Measurements from ENCODE around the gene SFMBT2. TPM values are rescaled to one million over a fixed set of nuclear protein-coding genes. Genes with fewer than 3 reads are reported as not detected.
"Not testable (repeated sequence)": the region's sequence is repeated elsewhere in the genome, so short reads cannot be mapped to it uniquely, and the experiment has no call there.

SFMBT2 gene
- total and polyA plus RNA-seq, 2 donors, result 5.0 to 30.9 TPM

DNA sequence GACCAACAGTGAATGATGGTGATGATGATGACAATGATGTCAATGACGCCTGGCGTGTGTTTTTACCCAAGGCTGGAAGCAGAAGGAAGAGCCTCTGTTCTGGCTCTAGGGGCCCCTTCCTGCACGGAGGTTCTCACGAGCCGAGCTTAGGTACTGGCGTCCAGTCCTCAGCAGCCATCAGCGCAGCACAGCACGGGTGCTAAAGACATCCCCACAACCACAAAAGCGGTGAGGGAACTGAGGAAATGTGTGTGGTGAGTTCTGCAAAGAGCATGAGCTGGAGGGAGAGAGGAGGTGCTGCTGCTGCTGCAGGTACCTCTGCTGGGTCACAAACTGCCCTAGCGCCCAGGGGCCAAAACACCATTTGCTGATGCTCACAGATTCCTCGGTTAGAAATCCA, 81.6 kb downstream of the SFMBT2 start:
- Histone ChIP-seq H3K4me3 (ENCODE audit: low read depth, low read length) (no peak overlapping the region), H3K36me3 (ENCODE audit: insufficient read depth) (no peaks in the 10 kb centered on the region), H3K4me1 (ENCODE audit: insufficient read depth) (no peaks in the 10 kb centered on the region), H3K27ac (ENCODE audit: low read depth) (no peak overlapping the region)
- 94% methylated on average over 11 of the region's 11 CpGs for WGBS
- DNase-seq (ENCODE audit: extremely low spot score), result no peak

DNA sequence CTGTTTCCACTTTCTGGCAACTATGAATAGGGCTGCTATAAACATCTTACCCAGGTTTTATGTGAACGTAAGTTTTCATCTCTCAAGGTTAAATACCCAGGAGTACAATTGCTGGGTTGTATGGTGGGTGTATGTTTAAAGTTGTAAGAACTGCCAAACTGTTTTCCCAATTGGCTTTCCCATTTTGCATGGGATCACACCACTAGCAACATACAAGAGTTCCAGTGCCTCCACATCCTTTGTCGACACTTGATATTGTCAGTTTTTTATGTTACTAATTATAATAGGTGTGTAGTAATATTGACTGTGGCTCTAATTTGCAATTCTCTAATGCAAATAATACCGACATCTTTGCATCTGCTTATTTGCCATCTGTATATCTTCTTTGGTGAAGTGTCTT, 82.9 kb downstream of the SFMBT2 start:
- DNase-seq (ENCODE audit: extremely low spot score), result no peak
- H3K27ac ChIP-seq (ENCODE audit: low read depth), result no peak overlapping the region
- WGBS, result 98% methylated on average over 3 of the region's 3 CpGs

DNA sequence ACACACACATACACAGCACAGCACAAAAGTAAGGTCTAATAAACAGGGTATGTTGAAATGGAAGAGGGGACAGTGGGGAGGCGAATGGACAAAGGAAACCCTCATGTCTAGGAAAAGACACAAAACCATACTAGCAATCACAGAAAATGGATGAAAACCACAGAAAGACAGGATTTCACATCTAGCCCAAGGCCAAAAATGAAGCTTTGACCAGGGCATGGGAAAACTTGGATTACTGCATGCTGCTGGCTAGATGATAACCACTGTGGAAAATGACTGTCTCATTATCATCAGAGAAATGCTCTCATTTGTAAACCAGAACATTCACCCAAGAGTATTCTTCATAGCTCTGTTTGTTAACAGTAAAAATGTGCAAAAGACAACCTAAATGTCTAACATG, 88.2 kb downstream of the SFMBT2 start:
- WGBS, result 54% methylated on average over 1 of the region's 1 CpG
- DNase-seq (ENCODE audit: extremely low spot score), result no peak

More for the DNA sequence above, 82.9 kb downstream of the SFMBT2 start:
- H3K4me1 ChIP-seq (ENCODE audit: insufficient read depth), result no peaks in the 10 kb centered on the region
- no peaks in the 10 kb centered on the region for H3K36me3 ChIP-seq (ENCODE audit: insufficient read depth)
- no peak overlapping the region for H3K4me3 ChIP-seq (ENCODE audit: low read depth, low read length)

DNA sequence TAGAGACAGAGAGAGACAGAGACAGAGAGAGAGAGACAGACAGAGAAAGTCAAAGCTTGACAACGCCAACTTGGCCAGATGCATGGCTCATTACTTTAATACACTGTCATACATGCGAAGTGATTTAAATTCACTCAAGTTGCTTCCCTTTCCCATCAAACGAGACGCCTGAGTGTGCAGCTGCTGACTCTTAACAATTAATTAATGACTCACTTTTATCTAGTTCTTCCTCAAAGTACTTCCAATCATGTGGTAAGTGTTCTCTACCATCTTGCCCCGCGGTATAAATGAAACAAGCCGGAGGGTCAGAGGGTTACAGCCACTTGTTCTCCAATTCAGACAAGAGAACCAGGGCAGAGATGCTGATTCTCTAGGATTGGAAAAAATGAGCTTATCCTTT, 90.8 kb downstream of the SFMBT2 start:
- H3K4me3 ChIP-seq (ENCODE audit: low read depth, low read length), result no peak overlapping the region
- no peak overlapping the region for H3K27ac ChIP-seq (ENCODE audit: low read depth)
- 91% methylated on average over 7 of the region's 7 CpGs for WGBS
- no peak for DNase-seq (ENCODE audit: extremely low spot score)
- H3K4me1 ChIP-seq (ENCODE audit: insufficient read depth), result no peaks in the 10 kb centered on the region
- no peaks in the 10 kb centered on the region for H3K36me3 ChIP-seq (ENCODE audit: insufficient read depth)

More for the DNA sequence above, 88.2 kb downstream of the SFMBT2 start:
- Histone ChIP-seq H3K27ac (ENCODE audit: low read depth) (no peak overlapping the region), H3K4me3 (ENCODE audit: low read depth, low read length) (no peak overlapping the region), H3K4me1 (ENCODE audit: insufficient read depth) (no peaks in the 10 kb centered on the region), H3K36me3 (ENCODE audit: insufficient read depth) (no peaks in the 10 kb centered on the region)

DNA sequence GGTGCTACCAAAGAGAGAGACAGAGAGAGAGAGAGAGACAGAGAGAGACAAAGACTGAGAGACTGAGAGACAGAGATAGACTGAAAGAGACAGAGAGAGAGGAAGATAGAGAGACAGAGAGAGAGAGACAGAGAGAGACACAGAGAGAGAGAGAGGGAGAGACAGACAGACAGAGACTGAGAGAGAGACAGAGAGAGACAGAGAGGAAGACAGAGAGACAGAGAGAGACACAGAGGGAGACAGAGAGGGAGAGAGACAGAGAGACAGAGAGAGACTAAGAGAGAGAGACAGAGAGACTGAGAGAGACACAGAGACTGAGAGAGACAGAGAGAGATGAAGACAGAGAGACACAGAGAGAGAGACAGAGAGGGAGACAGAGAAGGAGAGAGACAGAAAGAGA, 91.2 kb downstream of the SFMBT2 start:
- DNase-seq (ENCODE audit: extremely low spot score), result no peak
- H3K4me3 ChIP-seq (ENCODE audit: low read depth, low read length), result no peak overlapping the region
- no peaks in the 10 kb centered on the region for H3K4me1 ChIP-seq (ENCODE audit: insufficient read depth)
- H3K36me3 ChIP-seq (ENCODE audit: insufficient read depth), result no peaks in the 10 kb centered on the region
- H3K27ac ChIP-seq (ENCODE audit: low read depth), result no peak overlapping the region

DNA sequence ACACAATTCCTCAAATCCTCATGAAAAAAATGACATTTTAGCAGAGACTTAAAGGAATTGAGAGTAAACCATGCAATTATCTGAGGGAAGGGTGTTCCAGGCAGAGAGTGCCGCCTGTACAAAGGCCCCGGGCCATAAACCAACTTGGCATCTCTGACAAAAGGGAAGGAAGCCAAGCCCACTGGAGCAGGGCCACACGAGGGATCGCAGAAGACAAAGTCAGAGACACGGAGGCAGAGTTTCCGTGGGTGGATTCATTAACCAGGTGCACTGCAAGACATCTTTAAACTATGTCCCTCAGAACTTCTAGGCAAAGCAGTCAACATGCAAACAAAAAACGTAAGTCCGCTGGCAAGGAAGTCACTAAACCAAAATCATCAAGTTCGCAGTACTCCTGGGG, 92.0 kb downstream of the SFMBT2 start:
- Histone ChIP-seq H3K27ac (ENCODE audit: low read depth) (no peak overlapping the region), H3K4me3 (ENCODE audit: low read depth, low read length) (no peak overlapping the region), H3K4me1 (ENCODE audit: insufficient read depth) (no peaks in the 10 kb centered on the region), H3K36me3 (ENCODE audit: insufficient read depth) (no peaks in the 10 kb centered on the region)
- no peak for DNase-seq (ENCODE audit: extremely low spot score)
- WGBS, result 18% methylated on average over 9 of the region's 9 CpGs

DNA sequence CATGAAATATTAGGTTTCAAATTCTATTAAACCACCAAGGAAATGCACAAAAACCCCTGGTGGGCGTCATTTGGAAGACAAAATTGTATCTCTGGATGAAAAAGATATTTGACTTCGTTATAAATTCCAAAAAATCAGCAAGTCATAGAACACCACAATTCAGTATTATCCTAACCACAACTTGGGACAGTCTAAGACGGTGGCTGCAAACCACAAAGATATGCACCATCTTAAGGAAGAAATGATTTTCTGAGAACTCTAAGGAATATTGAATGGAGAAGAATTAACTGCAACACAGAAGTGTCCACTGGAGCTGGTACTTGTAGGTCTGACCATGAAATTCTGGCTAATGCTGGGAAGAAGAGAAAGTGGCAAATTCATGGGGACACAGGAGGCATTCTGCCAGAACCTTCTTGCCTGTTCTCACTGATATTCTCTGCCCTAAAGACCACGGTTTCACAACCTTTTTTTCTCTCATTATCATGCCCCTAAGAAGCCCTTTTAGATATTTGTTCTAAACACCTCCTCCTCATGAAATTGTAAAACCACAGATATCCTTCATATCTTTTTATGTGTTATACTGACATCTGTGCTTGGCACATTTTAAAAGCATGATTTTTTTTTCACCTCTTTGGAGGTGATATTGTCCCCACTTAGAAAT, 92.9 kb downstream of the SFMBT2 start:
- H3K27ac ChIP-seq (ENCODE audit: low read depth), result no peak overlapping the region
- no peaks in the 10 kb centered on the region for H3K4me1 ChIP-seq (ENCODE audit: insufficient read depth)
- DNase-seq (ENCODE audit: extremely low spot score), result no peak
- no peak overlapping the region for H3K4me3 ChIP-seq (ENCODE audit: low read depth, low read length)
- no peaks in the 10 kb centered on the region for H3K36me3 ChIP-seq (ENCODE audit: insufficient read depth)
- 87% methylated on average over 4 of the region's 4 CpGs for WGBS

DNA sequence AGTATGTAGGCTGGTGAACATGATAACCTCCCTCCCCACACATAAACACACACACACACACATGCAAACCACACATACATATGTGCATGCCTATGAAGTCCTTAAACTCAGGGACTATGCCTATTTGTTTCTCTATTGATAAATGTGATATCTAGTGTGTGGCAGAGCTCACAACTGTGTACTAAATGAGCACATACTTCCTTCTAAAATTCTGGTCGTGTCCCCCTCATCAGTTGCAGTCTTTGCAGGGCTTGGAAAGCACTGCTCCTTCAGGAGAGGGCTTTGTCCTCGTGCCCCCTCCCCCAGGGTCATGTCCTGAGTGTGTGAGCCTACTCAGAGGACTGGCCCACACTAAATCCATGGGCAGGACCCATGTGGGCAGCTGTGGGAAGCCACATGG, 94.0 kb downstream of the SFMBT2 start:
- Histone ChIP-seq H3K27ac (ENCODE audit: low read depth) (no peak overlapping the region), H3K4me1 (ENCODE audit: insufficient read depth) (no peaks in the 10 kb centered on the region), H3K36me3 (ENCODE audit: insufficient read depth) (no peaks in the 10 kb centered on the region), H3K4me3 (ENCODE audit: low read depth, low read length) (no peak overlapping the region)
- DNase-seq (ENCODE audit: extremely low spot score), result no peak
- 83% methylated on average over 2 of the region's 2 CpGs for WGBS

DNA sequence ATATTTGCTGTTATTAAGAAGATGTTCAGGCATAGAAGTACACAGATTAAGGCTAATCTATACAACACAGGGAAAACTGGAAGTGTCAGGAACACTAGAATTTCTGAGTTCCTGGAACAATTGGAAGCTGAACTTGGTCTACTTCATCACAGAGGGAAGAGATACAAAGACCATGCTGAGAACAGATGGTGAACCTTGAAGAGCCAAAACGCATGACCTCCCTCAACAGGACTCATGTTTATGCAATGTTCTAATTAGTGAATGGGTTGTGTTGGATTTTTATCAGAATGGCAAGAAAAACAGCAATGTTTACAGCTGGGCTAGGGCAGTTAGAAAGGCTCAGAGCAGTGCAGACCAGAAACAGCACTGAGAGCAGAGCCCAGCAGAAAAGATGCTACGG, 94.9 kb downstream of the SFMBT2 start:
- Histone ChIP-seq H3K4me1 (ENCODE audit: insufficient read depth) (no peaks in the 10 kb centered on the region), H3K27ac (ENCODE audit: low read depth) (no peak overlapping the region), H3K4me3 (ENCODE audit: low read depth, low read length) (no peak overlapping the region), H3K36me3 (ENCODE audit: insufficient read depth) (no peaks in the 10 kb centered on the region)
- WGBS, result 75% methylated on average over 2 of the region's 2 CpGs
- no peak for DNase-seq (ENCODE audit: extremely low spot score)

DNA sequence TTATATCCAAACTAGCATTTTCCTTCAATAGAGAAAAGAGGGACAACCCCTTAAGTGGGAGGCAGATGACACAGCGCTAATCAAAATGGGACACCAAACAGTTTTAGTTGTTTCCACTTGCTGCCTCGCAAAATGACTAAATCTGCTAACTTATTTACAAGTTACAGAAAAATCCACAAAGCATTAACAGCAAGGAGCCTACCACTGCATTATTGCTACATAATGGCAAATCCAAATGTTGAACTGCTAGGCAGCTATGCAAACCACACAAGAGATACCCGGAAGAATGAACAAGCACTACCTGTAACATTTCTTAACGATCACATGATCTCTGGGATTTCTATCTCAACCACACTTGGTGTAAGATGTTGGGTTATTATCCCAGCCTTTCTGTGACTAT, 96.7 kb downstream of the SFMBT2 start:
- no peak for DNase-seq (ENCODE audit: extremely low spot score)
- Histone ChIP-seq H3K4me1 (ENCODE audit: insufficient read depth) (no peaks in the 10 kb centered on the region), H3K27ac (ENCODE audit: low read depth) (no peak overlapping the region), H3K4me3 (ENCODE audit: low read depth, low read length) (no peak overlapping the region), H3K36me3 (ENCODE audit: insufficient read depth) (no peaks in the 10 kb centered on the region)
- 92% methylated on average over 4 of the region's 4 CpGs for WGBS

DNA sequence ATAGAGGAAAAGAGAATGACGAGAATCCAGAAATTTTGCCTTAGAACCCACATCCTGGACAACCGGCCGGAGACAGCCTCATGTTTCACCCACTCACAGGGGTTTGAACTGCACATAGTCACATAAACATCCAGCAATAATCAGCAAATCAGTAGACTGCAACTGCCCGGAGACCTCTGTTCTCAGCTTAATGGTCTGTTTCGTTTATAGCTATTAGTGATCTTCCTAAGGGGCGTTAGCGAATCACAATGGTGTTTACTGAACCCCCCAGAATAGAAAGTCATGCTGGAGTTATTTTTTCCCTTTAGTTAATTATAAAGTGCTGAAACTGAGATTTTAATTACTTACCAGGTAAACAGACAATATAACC, 98.4 kb downstream of the SFMBT2 start:
- Histone ChIP-seq H3K27ac (ENCODE audit: low read depth) (no peak overlapping the region), H3K4me3 (ENCODE audit: low read depth, low read length) (no peak overlapping the region), H3K4me1 (ENCODE audit: insufficient read depth) (no peaks in the 10 kb centered on the region), H3K36me3 (ENCODE audit: insufficient read depth) (no peaks in the 10 kb centered on the region)
- 73% methylated on average over 7 of the region's 7 CpGs for WGBS
- DNase-seq (ENCODE audit: extremely low spot score), result no peak

DNA sequence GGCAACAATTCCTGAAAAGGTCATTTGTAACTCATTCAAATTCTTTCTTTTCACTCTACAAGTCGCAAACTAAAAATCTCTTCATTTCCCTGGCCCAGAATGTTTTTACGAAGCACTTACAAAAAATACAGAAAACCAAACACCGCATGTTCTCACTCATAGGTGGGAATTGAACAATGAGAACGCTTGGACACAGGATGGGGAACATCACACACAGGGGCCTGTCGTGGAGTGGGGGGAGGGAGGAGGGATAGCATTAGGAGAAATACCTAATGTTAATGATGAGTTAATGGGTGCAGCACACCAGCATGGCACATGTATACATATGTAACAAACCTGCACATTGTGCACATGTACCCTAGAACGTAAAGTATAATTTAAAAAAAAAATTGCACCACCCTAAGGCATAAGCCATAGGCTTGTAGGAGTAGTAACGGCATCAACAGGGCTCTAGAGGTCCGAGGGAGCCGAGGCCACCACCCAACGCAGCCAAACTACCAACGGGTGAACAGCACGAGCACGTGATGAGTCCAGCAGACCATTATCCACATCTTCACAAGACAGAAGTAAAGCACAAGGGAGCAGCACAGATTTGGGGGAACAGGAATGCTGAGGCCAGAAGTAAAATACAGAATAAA, 98.9 kb downstream of the SFMBT2 start:
- not testable (repeated sequence) for H3K4me3 ChIP-seq (ENCODE audit: low read depth, low read length); H3K4me1 ChIP-seq (ENCODE audit: insufficient read depth); DNase-seq (ENCODE audit: extremely low spot score); H3K36me3 ChIP-seq (ENCODE audit: insufficient read depth); H3K27ac ChIP-seq (ENCODE audit: low read depth)
- 85% methylated on average over 13 of the region's 13 CpGs for WGBS

DNA sequence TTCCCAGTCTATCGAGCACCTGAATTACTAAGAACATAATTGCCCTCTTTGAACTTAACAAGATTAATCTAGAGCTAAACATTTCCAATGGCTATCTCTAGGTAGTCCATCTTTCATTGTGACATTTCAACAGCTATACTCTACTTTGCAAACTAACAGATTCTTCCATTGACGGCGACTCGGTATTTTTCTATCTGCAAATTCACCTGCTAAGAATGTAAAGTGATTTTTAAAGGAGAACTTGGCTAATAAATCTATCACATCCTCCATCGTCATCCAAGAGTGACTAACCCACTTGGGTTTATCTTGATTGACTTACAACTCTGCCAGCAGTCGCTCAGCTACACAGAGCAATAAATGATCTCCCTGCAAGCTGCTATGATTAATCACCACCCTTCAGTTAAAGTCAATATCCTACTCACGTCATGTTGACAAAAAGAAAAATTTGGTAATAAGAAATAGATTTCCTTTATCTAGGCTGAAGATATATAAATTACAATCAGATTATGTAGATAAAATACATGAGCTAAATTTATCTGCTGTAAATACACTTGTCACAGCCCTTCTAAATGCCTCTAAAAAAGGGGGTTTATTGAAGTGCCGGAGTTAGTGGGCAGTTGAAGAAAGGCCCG, 99.5 kb downstream of the SFMBT2 start:
- no peak for DNase-seq (ENCODE audit: extremely low spot score)
- no peak overlapping the region for H3K4me3 ChIP-seq (ENCODE audit: low read depth, low read length)
- no peaks in the 10 kb centered on the region for H3K36me3 ChIP-seq (ENCODE audit: insufficient read depth)
- no peak overlapping the region for H3K27ac ChIP-seq (ENCODE audit: low read depth)
- H3K4me1 ChIP-seq (ENCODE audit: insufficient read depth), result no peaks in the 10 kb centered on the region
- 67% methylated on average over 9 of the region's 9 CpGs for WGBS

DNA sequence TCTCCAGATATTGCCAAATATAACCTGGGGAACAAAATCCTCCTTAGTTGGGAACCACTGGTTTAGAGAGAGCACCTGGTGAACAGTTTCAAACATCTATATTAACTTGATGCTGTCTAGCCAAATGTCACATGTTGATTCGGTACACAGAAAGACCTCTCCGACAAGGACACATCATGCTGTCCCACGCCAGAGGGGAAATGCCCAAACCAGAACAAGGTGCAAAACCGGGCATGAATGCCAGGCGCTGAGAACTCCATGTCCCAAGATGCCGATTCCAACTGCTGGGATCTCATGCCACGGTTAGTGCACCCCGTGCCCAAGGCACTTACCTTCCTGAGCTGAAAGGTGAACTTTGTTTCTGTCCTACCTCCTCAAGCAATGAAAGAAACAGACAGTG, 100.8 kb downstream of the SFMBT2 start:
- no peak for DNase-seq (ENCODE audit: extremely low spot score)
- H3K4me3 ChIP-seq (ENCODE audit: low read depth, low read length), result no peak overlapping the region
- no peaks in the 10 kb centered on the region for H3K4me1 ChIP-seq (ENCODE audit: insufficient read depth)
- H3K27ac ChIP-seq (ENCODE audit: low read depth), result no peak overlapping the region
- 97% methylated on average over 8 of the region's 8 CpGs for WGBS
- no peaks in the 10 kb centered on the region for H3K36me3 ChIP-seq (ENCODE audit: insufficient read depth)
